Hepatocyte (in vitro differentiated cells): Measurements from ENCODE around the gene DNM3.

Experiments used
- EZH2 ChIP-seq: fragments of 200-600 bp; sonication (generic); IDR thresholded peaks from 2 replicates; pipeline ENCODE4 v1.6.1; 2016; ENCODE audit warnings: antibody characterized with exemption, mild to moderate bottlenecking, borderline replicate concordance
- EZH2phosphoT487 ChIP-seq: fragments of 200-600 bp; sonication (generic); IDR thresholded peaks from one replicate; pipeline ENCODE4 v1.6.1; 2018; ENCODE audit warnings: antibody characterized with exemption, mild to moderate bottlenecking, low read depth, moderate library complexity; ENCODE audit not compliant: unreplicated experiment, severe bottlenecking
- TF ChIP-seq, protein P1 (sequence below): fragments of 200-600 bp; sonication (generic); IDR thresholded peaks from 2 replicates; pipeline ENCODE4 v1.5.1; 2016; ENCODE audit warnings: antibody characterized with exemption, mild to moderate bottlenecking; ENCODE audit not compliant: poor library complexity

DNA sequence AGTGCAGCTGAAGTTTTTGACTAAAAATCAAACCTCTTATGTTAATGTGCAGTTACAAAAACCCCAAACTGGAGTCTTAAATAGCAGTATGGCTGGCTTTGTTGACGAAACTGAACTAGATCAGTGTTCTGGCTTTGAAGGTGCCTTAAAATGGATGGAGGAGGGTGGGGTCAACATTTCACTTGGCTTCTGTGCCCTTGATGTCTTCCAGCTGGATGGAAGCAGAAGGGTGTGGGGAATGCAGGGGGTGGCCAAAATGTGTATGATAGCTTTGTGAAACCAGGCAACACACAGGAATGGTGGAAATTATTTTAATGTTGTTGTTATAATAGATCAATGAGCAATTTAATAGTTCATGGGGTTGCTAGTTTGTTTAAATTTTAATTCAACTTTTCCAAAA is 482.4 kb downstream of the DNM3 start:
- TF ChIP-seq, protein P1, sequence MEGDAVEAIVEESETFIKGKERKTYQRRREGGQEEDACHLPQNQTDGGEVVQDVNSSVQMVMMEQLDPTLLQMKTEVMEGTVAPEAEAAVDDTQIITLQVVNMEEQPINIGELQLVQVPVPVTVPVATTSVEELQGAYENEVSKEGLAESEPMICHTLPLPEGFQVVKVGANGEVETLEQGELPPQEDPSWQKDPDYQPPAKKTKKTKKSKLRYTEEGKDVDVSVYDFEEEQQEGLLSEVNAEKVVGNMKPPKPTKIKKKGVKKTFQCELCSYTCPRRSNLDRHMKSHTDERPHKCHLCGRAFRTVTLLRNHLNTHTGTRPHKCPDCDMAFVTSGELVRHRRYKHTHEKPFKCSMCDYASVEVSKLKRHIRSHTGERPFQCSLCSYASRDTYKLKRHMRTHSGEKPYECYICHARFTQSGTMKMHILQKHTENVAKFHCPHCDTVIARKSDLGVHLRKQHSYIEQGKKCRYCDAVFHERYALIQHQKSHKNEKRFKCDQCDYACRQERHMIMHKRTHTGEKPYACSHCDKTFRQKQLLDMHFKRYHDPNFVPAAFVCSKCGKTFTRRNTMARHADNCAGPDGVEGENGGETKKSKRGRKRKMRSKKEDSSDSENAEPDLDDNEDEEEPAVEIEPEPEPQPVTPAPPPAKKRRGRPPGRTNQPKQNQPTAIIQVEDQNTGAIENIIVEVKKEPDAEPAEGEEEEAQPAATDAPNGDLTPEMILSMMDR = no peak
- no peak for TF ChIP-seq EZH2
- no peak for TF ChIP-seq EZH2phosphoT487
